KMS-11 (cell line): ENCODE measurements around the gene HDDC3.
"Not testable (repeated sequence)": the region's sequence is repeated elsewhere in the genome, so short reads cannot be mapped to it uniquely, and the experiment has no call there.

ENCODE experiments used
- H2AFZ ChIP-seq: fragments of 200-600 bp; sonication (generic); 2 replicates; pipeline ENCODE4 v1.6.1; 2016; ENCODE audit warnings: antibody characterized with exemption, mixed run types, low read depth
- H3K27ac ChIP-seq: fragments of 200-600 bp; sonication (generic); 2 replicates; pipeline ENCODE4 v1.6.1; 2016; ENCODE audit warnings: mild to moderate bottlenecking, mixed run types
- H3K27me3 ChIP-seq: fragments of 200-600 bp; sonication (generic); 2 replicates; pipeline ENCODE4 v1.6.1; 2017; ENCODE audit warnings: mild to moderate bottlenecking, low read depth, mixed run types, moderate library complexity; ENCODE audit not compliant: insufficient read depth
- H3K36me3 ChIP-seq: fragments of 200-600 bp; sonication (generic); 2 replicates; pipeline ENCODE4 v1.6.1; 2017; ENCODE audit warnings: mild to moderate bottlenecking, mixed run types; ENCODE audit not compliant: insufficient read depth
- H3K4me1 ChIP-seq: fragments of 200-600 bp; sonication (generic); 2 replicates; pipeline ENCODE4 v1.6.1; 2016; ENCODE audit warnings: mild to moderate bottlenecking, low read depth, mixed run types; ENCODE audit not compliant: poor library complexity, severe bottlenecking
- H3K4me2 ChIP-seq: fragments of 200-600 bp; sonication (generic); 2 replicates; pipeline ENCODE4 v1.7.0; 2016; ENCODE audit warnings: mild to moderate bottlenecking, mixed run types
- H3K4me3 ChIP-seq: fragments of 200-600 bp; sonication (generic); IDR thresholded peaks from 2 replicates; pipeline ENCODE4 v1.6.1; 2017; ENCODE audit warnings: low read depth, low read length, mixed read lengths; ENCODE audit not compliant: insufficient read depth
- H3K79me2 ChIP-seq: fragments of 200-600 bp; sonication (generic); 2 replicates; pipeline ENCODE4 v1.6.1; 2016; ENCODE audit warnings: low read depth, mixed run types; ENCODE audit not compliant: insufficient read depth
- H3K9ac ChIP-seq: fragments of 200-600 bp; sonication (generic); 2 replicates; pipeline ENCODE4 v1.6.1; 2016; ENCODE audit warnings: mild to moderate bottlenecking, mixed run types
- H4K20me1 ChIP-seq: fragments of 200-600 bp; sonication (generic); 2 replicates; pipeline ENCODE4 v1.6.1; 2016; ENCODE audit warnings: mild to moderate bottlenecking, mixed run types; ENCODE audit not compliant: insufficient read depth
- CTCF ChIP-seq: fragments of 200-600 bp; sonication (generic); conservative IDR thresholded peaks from 2 replicates; pipeline ENCODE4 v1.6.1; 2017; ENCODE audit warnings: low read depth, mild to moderate bottlenecking, antibody characterized with exemption, low read length, moderate library complexity, mixed read lengths

The HDDC3 gene

GRCh38 chr15:90910441-90911301 lies 21.7 kb downstream of the HDDC3 start:
- Histone ChIP-seq H3K4me1 (peaks cover 28% of the 10 kb centered on the region), H3K4me3 (no peak overlapping the region), H2AFZ (no peak overlapping the region), H3K9ac (no peak overlapping the region), H3K27me3 (no peaks in the 10 kb centered on the region), H3K4me2 (no peak overlapping the region), H3K36me3 (no peaks in the 10 kb centered on the region), H3K27ac (no peak overlapping the region), H3K79me2 (no peaks in the 10 kb centered on the region), H4K20me1 (no peaks in the 10 kb centered on the region)
- no peak for TF ChIP-seq CTCF

- H3K36me3 ChIP-seq, result no peaks in the 10 kb centered on the region
- peaks cover 21% of the 10 kb centered on the region for H3K4me1 ChIP-seq
- no peak overlapping the region for H3K4me2 ChIP-seq
- no peaks in the 10 kb centered on the region for H4K20me1 ChIP-seq
- no peak for TF ChIP-seq CTCF
- H2AFZ ChIP-seq, result no peak overlapping the region
- no peak overlapping the region for H3K4me3 ChIP-seq
- H3K27ac ChIP-seq, result no peak overlapping the region
- H3K27me3 ChIP-seq, result no peaks in the 10 kb centered on the region
- no peak overlapping the region for H3K9ac ChIP-seq
- H3K79me2 ChIP-seq, result no peaks in the 10 kb centered on the region
These were observed 22.4 kb downstream of the HDDC3 start for GRCh38 chr15:90909976-90910375.

GRCh38 chr15:90909449-90909848 lies 22.9 kb downstream of the HDDC3 start:
- not testable (repeated sequence) for H3K36me3 ChIP-seq, H4K20me1 ChIP-seq, H3K27me3 ChIP-seq, H3K4me2 ChIP-seq, H3K79me2 ChIP-seq, H3K4me3 ChIP-seq, H3K9ac ChIP-seq, H2AFZ ChIP-seq, H3K27ac ChIP-seq
- H3K4me1 ChIP-seq, result peaks cover 16% of the 10 kb centered on the region

- Histone ChIP-seq H3K27ac (no peak overlapping the region), H4K20me1 (no peaks in the 10 kb centered on the region), H3K27me3 (no peaks in the 10 kb centered on the region), H3K4me1 (peaks cover 7% of the 10 kb centered on the region), H3K9ac (no peak overlapping the region), H3K4me2 (no peak overlapping the region), H2AFZ (no peak overlapping the region), H3K36me3 (no peaks in the 10 kb centered on the region), H3K79me2 (peaks cover 7% of the 10 kb centered on the region; the same call in 1 of the 2 replicates), H3K4me3 (no peak overlapping the region)
- TF ChIP-seq CTCF, result no peak
These were observed 24.4 kb downstream of the HDDC3 start for GRCh38 chr15:90907838-90908507.
